HG03045 (cell line): ENCODE results near the gene PYY.
"Not testable (repeated sequence)": the region's sequence is repeated elsewhere in the genome, so short reads cannot be mapped to it uniquely, and the experiment has no call there.

Source experiments
- ATAC-seq: cut with Tn5 transposase; IDR thresholded peaks from one replicate; pipeline ENCODE4 v1.9.1; 2021; ENCODE audit warnings: mild to moderate bottlenecking, moderate library complexity; ENCODE audit not compliant: unreplicated experiment

PYY gene

GRCh38 chr17:43953746-43954145 is at the start of gene PYY:
PYY (minus strand) TSS chr17:43953940; CDS start chr17:43953483, 457 bp downstream.
- no peak for ATAC-seq

DNA sequence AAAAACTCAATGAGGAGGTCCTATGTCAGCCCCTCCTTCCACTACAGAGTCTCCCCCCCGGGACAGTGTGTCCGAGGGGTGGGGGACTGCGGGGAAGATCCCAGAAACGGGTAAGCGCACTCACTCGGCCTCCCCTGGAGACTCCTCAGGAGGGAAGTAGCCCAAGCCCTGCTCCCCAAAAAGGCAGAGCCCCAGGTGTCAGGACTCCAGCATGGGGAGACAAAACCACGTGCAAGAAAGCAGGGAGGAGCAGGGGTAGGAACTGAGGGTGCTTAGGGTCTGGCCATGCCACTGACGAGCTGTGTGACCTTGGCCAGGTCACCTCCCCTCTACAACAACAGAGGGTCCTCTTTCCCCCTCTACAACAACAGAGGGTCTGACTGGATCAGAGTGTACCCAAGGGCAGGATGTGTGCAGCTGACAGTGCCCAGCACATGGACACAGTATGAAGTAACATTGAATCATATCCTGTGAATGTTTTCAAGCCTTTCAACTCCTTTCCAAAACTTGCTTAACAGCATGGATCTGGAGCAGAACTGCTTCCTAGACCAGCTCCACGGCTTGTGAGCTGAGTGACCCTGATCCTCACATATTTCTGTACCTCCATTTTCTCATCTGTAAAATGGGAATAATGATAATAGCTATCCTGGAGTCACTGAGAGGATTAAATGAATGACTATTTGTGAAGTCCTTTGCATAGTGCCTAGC is 48.6 kb upstream of the PYY start:
- ATAC-seq, result no peak

- no peak for ATAC-seq
Observed at GRCh38 chr17:44001461-44001920, 47.8 kb upstream of the PYY start.

DNA sequence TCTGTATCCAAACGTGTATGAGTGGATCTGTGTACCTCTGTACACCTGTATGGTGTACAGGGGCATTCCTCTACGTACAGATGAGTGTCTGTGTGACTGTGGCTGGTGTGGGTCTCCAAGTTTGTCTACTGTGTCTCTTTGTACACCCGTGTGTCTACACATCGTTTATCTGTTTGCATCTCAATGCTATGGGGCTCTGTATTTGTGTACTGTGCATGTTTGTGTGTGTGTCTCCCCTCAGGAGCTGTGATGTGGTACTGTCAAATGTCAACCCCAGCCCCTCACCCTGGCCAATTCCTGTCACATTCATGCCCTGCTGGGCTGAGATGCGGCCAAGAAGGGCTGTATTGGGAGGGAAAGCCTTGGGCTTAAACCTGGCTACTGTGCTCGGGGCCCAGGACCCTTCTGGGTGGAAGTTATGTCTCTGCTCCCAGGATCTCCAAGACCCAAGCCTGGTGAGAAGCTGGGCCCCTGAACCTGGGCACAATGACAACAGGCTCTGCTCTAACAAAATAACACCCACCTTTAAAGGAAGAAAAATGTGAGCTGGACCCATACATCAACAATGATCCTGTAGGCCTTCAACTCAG is 47.2 kb upstream of the PYY start:
- ATAC-seq, result no peak

DNA sequence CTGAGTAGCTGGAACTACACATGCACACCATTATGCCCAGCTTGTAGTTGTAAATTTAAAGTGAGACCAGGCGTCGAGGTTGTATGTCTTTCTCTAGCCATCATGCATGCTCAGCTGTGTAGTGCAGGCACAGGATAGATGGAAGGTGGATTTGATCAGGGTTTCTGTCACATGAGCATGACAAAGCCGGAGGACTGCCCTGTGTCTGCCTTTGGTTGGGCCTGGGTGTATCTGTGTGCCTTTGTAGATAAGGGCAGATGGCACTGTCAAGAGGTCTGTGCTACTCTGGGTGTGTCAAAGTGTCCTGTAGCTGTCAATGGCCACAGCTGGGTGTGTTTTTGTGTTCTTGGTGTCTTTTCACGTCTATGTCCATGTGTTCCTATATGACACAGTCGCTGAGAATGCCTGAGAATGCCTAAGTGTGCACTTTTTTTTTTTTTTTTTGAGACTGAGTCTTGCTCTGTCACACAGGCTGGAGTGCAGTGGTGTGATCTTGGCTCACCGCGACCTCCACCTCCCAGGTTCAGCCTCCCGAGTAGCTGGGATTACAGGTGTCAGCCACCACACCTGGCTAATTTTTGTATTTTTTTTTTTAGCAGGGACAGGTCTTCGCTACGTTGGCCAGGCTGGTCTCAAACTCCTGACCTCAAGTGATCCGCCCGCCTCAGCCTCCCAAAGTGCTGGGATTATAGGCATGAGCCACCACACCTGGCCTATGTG is 46.6 kb upstream of the PYY start:
- no peak for ATAC-seq

- no peak for ATAC-seq
Observed at GRCh38 chr17:43999024-43999423, 45.3 kb upstream of the PYY start.

DNA sequence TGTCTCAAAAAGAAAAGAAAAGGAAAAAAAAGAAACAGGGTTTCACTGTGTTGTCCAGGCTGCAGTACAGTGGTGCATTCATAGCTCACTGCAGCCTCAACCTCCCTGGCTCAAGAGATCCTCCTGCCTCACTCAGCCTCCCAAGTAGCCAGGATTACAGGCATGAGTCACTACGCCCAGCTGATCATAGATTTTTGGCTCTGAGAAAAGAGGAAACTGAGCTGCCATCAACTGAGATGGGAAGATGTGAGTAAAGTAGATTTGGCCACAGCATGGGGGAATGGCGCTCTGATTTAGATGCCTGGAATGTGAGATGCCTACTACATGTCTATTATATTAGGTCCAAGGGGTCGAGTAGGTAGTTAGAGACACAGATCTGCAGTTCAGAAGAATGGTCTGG is 44.8 kb upstream of the PYY start:
- no peak for ATAC-seq

GRCh38 chr17:43997180-43997579 is 43.4 kb upstream of the PYY start:
- not testable (repeated sequence) for ATAC-seq

GRCh38 chr17:43995150-43995471 is 41.4 kb upstream of the PYY start:
- ATAC-seq, result no peak

GRCh38 chr17:43994272-43995149 is 40.8 kb upstream of the PYY start:
- ATAC-seq, result no peak

GRCh38 chr17:43992641-43993040 is 38.9 kb upstream of the PYY start:
- no peak for ATAC-seq

GRCh38 chr17:43988301-43988700 is 34.6 kb upstream of the PYY start:
- ATAC-seq, result no peak

- ATAC-seq, result no peak
Observed at GRCh38 chr17:43987131-43988021, 33.6 kb upstream of the PYY start.

DNA sequence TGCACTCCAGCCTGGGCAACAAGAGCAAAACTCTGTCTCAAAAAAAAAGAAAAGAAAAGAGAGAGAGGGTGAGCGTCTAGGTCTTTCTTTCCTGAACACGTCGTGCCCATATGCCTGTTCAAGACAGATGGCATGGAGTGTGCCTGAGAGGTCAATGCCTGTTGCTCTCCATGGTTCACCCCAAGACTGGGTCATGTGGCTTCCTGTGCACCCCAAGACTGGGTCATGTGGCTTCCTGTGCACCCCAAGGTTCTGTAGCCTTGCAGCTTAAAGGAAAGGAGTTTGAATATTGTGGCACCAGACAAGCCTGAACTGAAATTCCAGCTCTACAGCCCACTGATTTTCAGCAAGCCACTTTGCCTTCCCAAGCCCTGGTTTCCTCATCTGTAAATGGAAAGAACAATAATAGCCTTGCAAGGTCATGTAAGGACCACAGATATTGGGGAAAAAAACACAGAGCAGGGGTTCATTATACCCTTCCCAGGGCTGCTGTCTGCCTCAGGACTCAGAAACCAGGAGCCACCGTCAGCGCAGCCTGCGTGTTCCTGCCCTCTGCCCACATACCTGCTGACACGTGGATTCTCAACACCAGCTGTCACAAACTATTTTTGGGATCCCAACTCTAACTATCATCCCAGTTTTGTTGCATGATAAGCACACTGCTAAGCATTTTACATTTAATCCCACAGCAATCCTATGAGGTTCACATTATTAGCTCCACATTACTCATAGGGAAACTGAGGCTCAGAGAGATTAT is 32.7 kb upstream of the PYY start:
- ATAC-seq, result no peak

DNA sequence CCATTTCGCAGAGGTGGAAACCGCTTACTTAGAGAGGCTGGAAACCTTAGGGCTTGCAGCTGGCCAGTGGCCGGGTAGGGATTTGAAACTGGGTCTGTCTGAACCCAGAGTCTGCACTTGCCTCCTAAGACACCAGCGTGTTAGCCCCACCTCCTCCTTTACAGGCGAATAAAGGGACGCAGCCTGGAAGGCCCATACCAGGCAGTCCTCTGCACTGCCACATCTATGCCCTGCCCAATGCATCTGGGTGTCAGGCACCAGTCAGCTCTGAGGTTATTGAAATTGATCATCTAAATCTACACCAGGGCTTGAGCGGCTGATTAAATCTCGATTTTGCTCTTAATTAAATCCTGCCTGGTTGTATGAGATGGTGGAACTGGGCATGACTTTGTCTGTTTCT is 30.8 kb upstream of the PYY start:
- ATAC-seq, result no peak

DNA sequence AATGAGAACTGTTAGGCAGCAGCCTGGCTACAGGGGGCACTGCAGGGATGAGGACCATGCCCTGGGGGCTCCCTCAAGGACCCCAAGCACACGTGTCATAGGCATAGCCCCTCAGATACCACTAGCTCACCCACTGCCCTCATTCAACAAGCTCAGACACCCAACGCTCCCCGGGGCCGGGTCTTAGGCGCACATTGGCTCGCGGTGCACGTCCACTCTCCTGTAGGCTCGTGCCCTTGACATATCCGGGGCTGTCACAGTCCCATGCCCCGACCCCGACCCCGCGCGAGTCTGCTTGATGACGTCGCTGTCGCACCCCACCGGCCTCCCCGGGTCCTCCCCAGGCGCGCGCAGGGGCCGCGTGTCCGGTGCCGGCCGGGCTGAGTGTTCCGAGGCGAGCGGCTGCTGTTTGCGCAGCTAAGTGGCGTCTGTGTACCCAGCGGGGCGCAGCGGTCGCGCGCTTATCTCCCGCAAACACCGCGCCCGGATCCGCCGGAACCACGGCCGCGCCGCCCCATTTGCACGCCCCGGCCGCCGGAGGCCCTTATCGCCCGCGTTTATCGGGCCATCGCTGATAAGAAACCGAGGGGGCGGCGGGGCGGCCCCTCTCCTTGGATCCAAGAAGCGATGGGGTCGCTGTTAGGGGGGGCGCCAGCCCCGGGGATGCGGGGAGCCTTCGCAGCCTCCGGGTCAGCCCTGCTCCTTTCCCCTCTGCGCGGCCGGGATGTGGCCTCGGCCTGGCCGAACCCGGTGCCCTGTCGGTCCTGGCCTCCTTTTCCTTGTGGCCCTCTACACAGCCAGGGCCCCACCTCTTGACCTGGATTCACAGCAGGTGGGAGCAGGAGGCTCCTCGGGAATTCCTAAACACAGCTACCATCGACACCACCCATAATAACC is 30.0 kb upstream of the PYY start:
- ATAC-seq, result no peak

GRCh38 chr17:43983196-43983514 is 29.4 kb upstream of the PYY start:
- no peak for ATAC-seq

GRCh38 chr17:43982171-43982570 is 28.4 kb upstream of the PYY start:
- ATAC-seq, result no peak

DNA sequence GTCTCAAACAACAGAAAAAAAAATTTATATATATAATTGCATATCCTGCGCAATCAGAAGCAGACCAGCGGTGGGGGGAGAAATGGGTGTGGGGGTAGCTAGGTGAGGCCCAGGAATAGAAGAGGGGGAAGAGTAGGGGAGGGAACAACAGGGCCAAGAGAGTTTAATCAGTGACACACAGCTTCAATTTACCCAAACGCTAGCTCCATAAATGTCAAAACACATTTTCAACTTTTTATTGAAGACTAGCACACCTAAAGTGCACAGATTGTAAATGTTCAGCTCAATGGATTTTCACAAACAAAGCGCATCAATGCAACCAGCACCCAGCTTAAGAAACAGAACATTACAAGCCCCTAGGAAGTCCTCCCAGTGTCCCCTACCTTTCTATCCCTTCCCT is 25.9 kb upstream of the PYY start:
- ATAC-seq, result no peak
